HG02571 (cell line): ENCODE data around the gene CACFD1.

Experiments
- ATAC-seq: cut with Tn5 transposase; IDR thresholded peaks from one replicate; pipeline ENCODE4 v1.9.1; 2021; ENCODE audit warnings: mild to moderate bottlenecking, moderate library complexity; ENCODE audit not compliant: unreplicated experiment

Gene CACFD1

GRCh38 chr9:133463864-133464615, 4.3 kb downstream of the CACFD1 start:
- no peak for ATAC-seq

GRCh38 chr9:133464638-133465037, 4.9 kb downstream of the CACFD1 start:
- ATAC-seq: no peak

- no peak for ATAC-seq
These were observed 6.2 kb downstream of the CACFD1 start for GRCh38 chr9:133465984-133466383.

GRCh38 chr9:133467101-133467500, 7.3 kb downstream of the CACFD1 start:
- no peak for ATAC-seq

GRCh38 chr9:133468374-133468773, 8.6 kb downstream of the CACFD1 start:
- ATAC-seq: no peak

- no peak for ATAC-seq
These were observed 9.1 kb downstream of the CACFD1 start for GRCh38 chr9:133468777-133469421.

- ATAC-seq: no peak
These were observed 10.7 kb downstream of the CACFD1 start for GRCh38 chr9:133470427-133470924.

GRCh38 chr9:133470988-133471387, 11.2 kb downstream of the CACFD1 start:
- no peak for ATAC-seq

GRCh38 chr9:133471551-133472276, 11.9 kb downstream of the CACFD1 start:
- ATAC-seq: no peak

GRCh38 chr9:133472277-133472645, 12.5 kb downstream of the CACFD1 start:
- ATAC-seq: no peak

GRCh38 chr9:133472753-133473378, 13.1 kb downstream of the CACFD1 start:
- ATAC-seq: no peak

- no peak for ATAC-seq
These were observed 14.0 kb downstream of the CACFD1 start for GRCh38 chr9:133473743-133474142.

- ATAC-seq: no peak
These were observed 14.4 kb downstream of the CACFD1 start for GRCh38 chr9:133474215-133474614.

- ATAC-seq: no peak
These were observed 15.1 kb downstream of the CACFD1 start for GRCh38 chr9:133474853-133475252.

GRCh38 chr9:133475292-133476012, 15.7 kb downstream of the CACFD1 start:
- no peak for ATAC-seq

- ATAC-seq: no peak
These were observed 16.5 kb downstream of the CACFD1 start for GRCh38 chr9:133476036-133476931.

- ATAC-seq: no peak
These were observed 17.2 kb downstream of the CACFD1 start for GRCh38 chr9:133476941-133477340.

- ATAC-seq: no peak
These were observed 17.7 kb downstream of the CACFD1 start for GRCh38 chr9:133477461-133477860.

GRCh38 chr9:133477992-133478850, 18.4 kb downstream of the CACFD1 start:
- ATAC-seq: peak; percentile 19
